ENCODE results near the gene RNF126.
"Not testable (repeated sequence)": the region's sequence is repeated elsewhere in the genome, so short reads cannot be mapped to it uniquely, and the experiment has no call there.

Gene RNF126

DNA sequence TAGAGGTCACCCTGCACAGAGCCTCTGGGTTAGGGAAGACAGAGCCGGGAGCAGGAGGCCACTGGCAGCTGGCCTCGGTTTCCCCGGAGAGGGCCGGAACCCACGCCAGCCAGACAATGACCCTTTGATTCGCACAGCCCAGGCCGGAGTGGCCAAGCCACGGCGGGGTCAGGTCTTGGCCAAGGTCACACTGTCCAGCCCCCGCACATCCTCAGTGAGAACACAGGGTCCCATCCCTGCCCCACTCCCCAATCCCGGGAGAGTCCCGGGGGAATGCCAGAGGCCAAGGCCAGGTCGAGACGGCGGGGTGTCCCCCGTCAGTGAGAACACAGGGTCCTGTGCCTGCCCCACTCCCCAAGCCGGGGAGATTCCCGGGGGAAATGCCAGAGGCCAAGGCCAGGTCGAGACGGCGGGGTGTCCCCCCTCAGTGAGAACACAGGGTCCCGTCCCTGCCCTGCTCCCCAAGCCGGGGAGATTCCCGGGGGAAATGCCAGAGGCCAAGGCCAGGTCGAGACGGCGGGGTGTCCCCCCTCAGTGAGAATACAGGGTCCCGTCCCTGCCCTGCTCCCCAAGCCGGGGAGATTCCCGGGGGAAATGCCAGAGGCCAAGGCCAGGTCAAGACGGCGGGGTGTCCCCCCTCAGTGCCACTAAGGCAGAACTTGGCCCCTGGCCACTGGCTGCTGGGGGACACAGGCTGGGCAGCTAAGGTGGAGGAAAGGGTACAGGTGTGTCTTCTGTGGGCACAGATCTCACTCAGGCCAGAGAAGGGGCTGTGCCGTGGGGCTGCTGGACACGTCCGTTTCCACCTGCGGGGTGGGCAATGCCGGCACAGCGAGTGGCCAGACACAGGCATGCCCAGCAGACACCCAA lies 11.5 kb upstream of the RNF126 start:
- in situ Hi-C loops (cut with HindIII; ENCODE audit: low sequenced_read_pairs): no loop called here
- TF ChIP-seq, protein P1, sequence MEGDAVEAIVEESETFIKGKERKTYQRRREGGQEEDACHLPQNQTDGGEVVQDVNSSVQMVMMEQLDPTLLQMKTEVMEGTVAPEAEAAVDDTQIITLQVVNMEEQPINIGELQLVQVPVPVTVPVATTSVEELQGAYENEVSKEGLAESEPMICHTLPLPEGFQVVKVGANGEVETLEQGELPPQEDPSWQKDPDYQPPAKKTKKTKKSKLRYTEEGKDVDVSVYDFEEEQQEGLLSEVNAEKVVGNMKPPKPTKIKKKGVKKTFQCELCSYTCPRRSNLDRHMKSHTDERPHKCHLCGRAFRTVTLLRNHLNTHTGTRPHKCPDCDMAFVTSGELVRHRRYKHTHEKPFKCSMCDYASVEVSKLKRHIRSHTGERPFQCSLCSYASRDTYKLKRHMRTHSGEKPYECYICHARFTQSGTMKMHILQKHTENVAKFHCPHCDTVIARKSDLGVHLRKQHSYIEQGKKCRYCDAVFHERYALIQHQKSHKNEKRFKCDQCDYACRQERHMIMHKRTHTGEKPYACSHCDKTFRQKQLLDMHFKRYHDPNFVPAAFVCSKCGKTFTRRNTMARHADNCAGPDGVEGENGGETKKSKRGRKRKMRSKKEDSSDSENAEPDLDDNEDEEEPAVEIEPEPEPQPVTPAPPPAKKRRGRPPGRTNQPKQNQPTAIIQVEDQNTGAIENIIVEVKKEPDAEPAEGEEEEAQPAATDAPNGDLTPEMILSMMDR (IDR thresholded peaks at IDR 0.05; ENCODE audit: low read depth, low read length, missing control alignments): no peak
- DNase-seq (ENCODE audit: low read depth): no peak
- H3K4me3 ChIP-seq (ENCODE audit: low read depth, low read length): no peak overlapping the region

DNA sequence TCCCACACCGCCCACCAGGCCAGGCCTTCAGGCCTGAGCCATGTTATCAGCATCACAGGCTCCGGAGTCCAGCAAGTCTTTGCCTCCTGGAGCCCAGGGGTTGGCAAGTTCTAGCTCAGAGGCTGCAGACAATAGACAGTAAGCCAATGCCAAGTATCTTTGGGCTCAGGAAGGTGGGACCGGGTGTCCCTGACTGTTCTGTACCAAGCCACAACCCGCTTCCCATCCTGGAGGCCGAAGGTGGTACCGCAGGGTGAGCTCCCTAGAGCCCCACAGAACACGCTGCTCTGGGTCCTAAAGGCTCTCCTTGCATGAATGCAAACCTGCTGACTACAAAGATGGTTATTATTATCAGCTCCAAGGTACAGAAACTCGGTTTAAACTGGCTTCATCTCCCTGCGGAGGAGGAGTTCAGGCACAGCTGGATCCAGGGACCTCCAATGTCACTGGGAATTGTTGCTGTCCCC lies 7.6 kb upstream of the RNF126 start:
- in situ Hi-C loops (cut with HindIII; ENCODE audit: low sequenced_read_pairs): no loop called here
- no peak overlapping the region for H3K4me3 ChIP-seq (ENCODE audit: low read depth, low read length)
- TF ChIP-seq, protein P1 (IDR thresholded peaks at IDR 0.05; ENCODE audit: low read depth, low read length, missing control alignments): peak; percentile 18
- DNase-seq (ENCODE audit: low read depth): no peak

DNA sequence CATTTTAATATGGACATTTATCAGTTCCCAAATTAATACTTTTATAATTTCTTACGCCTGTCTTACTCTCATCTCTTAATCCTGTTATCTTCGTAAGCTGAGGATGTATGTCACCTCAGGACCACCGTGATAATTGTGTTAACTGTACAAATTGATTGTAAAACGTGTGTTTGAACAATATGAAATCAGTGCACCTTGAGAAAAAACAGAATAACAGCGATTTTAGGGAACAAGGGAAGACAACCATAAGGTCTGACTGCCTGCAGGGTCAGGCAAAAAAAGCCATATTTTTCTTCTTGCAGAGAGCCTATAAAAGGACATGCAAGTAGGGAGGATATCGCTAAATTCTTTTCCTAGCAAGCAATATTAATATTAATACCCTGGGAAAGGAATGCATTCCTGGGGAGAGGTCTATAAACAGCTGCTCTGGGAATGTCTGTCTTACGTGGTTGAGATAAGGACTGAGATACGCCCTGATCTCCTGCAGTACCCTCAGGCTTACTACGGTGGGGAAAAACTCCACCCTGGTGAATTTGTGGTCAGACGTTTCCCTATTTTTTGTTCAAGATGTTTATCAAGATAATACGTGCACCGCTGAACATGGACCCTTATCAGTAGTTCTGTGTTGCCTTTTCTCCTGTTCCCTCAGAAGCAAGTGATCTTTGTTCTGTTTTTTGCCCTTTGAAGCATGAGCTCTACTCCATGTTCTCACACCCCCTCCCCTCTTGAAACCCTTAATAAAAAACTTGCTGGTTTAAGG lies 5.8 kb upstream of the RNF126 start:
- DNase-seq (ENCODE audit: low read depth); H3K4me3 ChIP-seq (ENCODE audit: low read depth, low read length); in situ Hi-C loops (cut with HindIII; ENCODE audit: low sequenced_read_pairs): not testable (repeated sequence)

DNA sequence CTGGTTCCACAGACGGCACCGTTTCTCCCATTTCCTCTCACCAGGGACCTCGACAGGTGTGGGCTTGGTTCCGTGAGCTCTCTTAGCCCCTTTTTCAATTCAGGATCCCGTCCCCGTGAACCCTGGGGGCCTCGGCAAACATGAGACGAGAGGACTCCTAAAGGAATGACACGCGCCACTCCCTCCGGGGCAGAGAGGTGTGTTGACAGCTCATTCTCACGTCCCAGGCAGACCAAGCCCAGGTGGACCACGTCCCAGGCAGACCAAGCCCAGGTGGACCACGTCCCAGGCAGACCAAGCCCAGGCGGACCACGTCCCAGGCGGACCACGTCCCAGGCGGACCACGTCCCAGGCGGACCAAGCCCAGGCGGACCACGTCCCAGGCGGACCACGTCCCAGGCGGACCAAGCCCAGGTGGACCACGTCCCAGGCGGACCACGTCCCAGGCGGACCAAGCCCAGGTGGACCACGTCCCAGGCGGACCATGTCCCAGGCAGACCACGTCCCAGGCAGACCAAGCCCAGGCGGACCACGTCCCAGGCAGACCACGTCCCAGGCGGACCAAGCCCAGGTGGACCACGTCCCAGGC lies 4.1 kb upstream of the RNF126 start:
- in situ Hi-C loops (cut with HindIII; ENCODE audit: low sequenced_read_pairs); DNase-seq (ENCODE audit: low read depth); H3K4me3 ChIP-seq (ENCODE audit: low read depth, low read length): not testable (repeated sequence)

DNA sequence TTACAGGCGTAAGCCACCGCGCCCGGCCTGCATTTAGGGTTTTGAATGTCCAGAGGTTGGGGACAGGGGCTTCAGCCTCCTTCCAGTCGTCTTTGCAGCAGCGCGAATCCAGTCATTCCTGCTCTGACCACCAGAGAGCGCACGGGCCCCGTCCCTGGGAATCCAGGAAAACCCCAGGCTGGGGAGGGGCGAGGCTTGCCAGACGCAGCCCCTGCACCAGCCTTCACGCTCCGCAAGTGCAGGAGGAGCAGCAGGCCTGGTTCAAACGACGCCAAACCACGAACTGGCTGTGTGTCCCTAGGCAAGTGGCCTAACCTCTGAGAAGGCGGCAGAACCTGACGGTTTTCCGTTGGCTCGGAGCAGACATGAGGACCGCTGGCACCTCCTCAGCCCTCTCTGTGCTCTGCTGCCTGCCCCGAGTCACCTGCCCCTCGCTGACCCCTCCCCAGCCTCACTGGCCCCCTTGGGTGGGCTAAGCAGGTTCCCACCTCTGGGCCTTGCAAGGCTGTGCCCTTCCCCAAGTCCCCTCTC lies 2.0 kb upstream of the RNF126 start:
- DNase-seq (ENCODE audit: low read depth): peak; percentile 55
- H3K4me3 ChIP-seq (ENCODE audit: low read depth, low read length): no peak overlapping the region

DNA sequence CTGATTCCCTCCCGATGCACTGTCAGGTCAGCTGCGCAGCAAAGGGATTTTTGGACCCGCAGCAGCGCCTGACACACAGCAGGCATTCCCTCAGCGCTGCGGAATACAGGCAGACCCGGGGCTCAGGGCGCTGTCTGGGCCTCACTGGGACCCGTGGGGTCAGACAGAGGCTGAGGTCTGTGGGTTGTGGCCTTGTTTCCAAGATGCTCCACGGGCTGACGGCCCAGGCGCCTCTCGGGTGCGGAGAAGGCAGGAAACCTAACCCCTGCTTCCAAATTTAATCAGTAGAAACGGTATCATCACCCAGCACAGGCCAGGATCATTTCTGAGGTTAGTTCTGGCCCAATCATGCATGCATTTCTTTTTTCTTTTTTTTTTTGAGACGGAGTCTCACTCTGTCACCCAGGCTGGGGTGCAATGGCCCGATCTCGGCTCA lies 686 bp upstream of the RNF126 start:
- DNase-seq (ENCODE audit: low read depth): no peak
- in situ Hi-C loops (cut with HindIII; ENCODE audit: low sequenced_read_pairs): no loop called here
- TF ChIP-seq, protein P1 (IDR thresholded peaks at IDR 0.05; ENCODE audit: low read depth, low read length, missing control alignments): no peak

More for the DNA sequence above, 2.0 kb upstream of the RNF126 start:
- in situ Hi-C loops (cut with HindIII; ENCODE audit: low sequenced_read_pairs): no loop called here
- TF ChIP-seq, protein P1 (IDR thresholded peaks at IDR 0.05; ENCODE audit: low read depth, low read length, missing control alignments): peak; percentile 87

DNA sequence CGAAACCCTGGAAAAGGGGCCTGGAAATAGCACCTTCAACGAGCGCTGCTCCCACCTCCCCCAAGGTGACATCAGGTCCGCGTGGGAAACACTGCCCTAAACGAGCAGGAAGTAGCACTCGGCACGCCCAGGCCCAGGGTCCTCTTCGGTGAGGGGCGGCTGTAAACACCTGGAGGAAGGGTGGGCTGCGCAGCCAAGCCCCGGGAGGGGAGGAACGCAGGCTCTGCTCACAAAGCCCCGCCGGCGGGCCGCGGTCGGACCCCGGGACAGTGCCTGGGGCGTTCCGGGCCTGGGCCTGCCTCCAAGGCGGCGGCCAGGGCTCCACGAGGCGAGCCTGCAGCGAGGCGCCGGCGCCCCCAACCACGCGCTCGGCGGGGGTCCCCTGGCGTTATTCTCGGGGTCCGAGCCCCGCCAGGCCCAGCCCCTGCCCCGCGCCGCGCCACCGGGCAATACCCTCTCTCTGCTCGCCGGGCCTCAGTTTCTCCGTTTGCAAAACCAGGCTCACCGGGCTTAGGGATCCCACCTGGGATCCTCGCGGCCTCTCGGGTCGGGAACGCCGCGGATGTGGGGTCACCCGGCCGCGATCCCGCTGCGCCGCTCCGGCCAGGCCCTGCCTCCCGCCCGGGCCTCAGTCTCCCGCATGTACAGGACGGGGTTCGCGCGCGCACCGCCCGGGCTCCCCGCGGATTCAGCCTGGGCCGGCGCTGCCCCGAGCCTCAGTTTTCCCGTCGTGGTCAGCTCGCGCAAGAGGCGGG lies 630 bp downstream of the RNF126 start:
- no peak for DNase-seq (ENCODE audit: low read depth)
- TF ChIP-seq, protein P1 (IDR thresholded peaks at IDR 0.05; ENCODE audit: low read depth, low read length, missing control alignments): no peak
- in situ Hi-C loops (cut with HindIII; ENCODE audit: low sequenced_read_pairs): no loop called here
- peak overlapping the region; percentile 90 for H3K4me3 ChIP-seq (ENCODE audit: low read depth, low read length)

More for the DNA sequence above, 686 bp upstream of the RNF126 start:
- peak overlapping the region; percentile 43 for H3K4me3 ChIP-seq (ENCODE audit: low read depth, low read length)

Data from astrocyte of the cerebellum (primary cell).